WERI-Rb-1 (cell line): ENCODE data around the gene TIMP3.
A peak's percentile ranks its signal among the peaks of the same experiment; 100 is the strongest.

Source experiments
- DNase-seq: peaks from one replicate; pipeline ENCODE4 v3.0.0-alpha.2; 2020
- H3K27ac ChIP-seq: fragments of 250-450 bp; sonication (Bioruptor Pico); 2 replicates; pipeline ENCODE4 v1.5.1; 2020; ENCODE audit warnings: mild to moderate bottlenecking, moderate library complexity
- H3K27me3 ChIP-seq: fragments of 250-450 bp; sonication (Bioruptor Pico); 2 replicates; pipeline ENCODE4 v1.5.1; 2021; ENCODE audit warnings: mild to moderate bottlenecking, low read depth, moderate library complexity; ENCODE audit not compliant: insufficient read depth, severe bottlenecking
- H3K36me3 ChIP-seq: fragments of 250-450 bp; sonication (Bioruptor Pico); 2 replicates; pipeline ENCODE4 v1.5.1; 2020; ENCODE audit warnings: mild to moderate bottlenecking, moderate library complexity
- H3K4me3 ChIP-seq: 2 replicates; pipeline ENCODE4 v1.5.1; 2011; ENCODE audit warnings: low read depth, mild to moderate bottlenecking, control low read depth, low read length
- H3K9me3 ChIP-seq: fragments of 250-450 bp; sonication (Bioruptor Pico); 2 replicates; pipeline ENCODE4 v1.5.1; 2021; ENCODE audit warnings: mild to moderate bottlenecking, moderate library complexity; ENCODE audit not compliant: severe bottlenecking
- TF ChIP-seq, protein P1 (sequence below): IDR thresholded peaks from 2 replicates; pipeline ENCODE4 v1.5.1; 2011; ENCODE audit warnings: low read depth, mild to moderate bottlenecking, control low read depth, inconsistent platforms, low read length

TIMP3 gene

GRCh38 chr22:32824531-32825312, 23.2 kb downstream of the TIMP3 start:
- H3K36me3 ChIP-seq = no peaks in the 10 kb centered on the region
- DNase-seq = no peak
- no peak overlapping the region for H3K27ac ChIP-seq
- H3K9me3 ChIP-seq = no peaks in the 10 kb centered on the region
- H3K4me3 ChIP-seq = no peak overlapping the region
- TF ChIP-seq, protein P1, sequence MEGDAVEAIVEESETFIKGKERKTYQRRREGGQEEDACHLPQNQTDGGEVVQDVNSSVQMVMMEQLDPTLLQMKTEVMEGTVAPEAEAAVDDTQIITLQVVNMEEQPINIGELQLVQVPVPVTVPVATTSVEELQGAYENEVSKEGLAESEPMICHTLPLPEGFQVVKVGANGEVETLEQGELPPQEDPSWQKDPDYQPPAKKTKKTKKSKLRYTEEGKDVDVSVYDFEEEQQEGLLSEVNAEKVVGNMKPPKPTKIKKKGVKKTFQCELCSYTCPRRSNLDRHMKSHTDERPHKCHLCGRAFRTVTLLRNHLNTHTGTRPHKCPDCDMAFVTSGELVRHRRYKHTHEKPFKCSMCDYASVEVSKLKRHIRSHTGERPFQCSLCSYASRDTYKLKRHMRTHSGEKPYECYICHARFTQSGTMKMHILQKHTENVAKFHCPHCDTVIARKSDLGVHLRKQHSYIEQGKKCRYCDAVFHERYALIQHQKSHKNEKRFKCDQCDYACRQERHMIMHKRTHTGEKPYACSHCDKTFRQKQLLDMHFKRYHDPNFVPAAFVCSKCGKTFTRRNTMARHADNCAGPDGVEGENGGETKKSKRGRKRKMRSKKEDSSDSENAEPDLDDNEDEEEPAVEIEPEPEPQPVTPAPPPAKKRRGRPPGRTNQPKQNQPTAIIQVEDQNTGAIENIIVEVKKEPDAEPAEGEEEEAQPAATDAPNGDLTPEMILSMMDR = no peak
- H3K27me3 ChIP-seq = no peaks in the 10 kb centered on the region

DNA sequence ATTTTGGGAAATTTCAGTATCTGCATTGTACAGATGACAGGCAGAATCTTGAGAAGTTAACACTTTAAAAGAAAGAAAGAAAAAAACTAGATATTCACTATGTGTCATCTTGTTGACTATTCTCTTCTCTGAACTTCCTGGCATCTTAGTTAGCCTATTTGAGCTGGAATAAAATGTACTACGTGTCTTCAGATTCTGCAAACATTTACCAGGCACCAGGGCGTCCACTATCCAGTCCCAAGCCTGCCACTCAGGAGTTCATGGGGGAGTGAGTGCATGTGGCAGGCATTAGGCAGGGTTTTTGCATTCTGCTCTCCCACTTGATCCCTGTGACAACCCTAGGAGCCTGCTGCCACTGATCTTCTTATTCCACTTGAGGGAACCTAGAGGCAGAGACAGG, 25.0 kb downstream of the TIMP3 start:
- TF ChIP-seq, protein P1 = no peak
- no peak overlapping the region for H3K4me3 ChIP-seq

DNA sequence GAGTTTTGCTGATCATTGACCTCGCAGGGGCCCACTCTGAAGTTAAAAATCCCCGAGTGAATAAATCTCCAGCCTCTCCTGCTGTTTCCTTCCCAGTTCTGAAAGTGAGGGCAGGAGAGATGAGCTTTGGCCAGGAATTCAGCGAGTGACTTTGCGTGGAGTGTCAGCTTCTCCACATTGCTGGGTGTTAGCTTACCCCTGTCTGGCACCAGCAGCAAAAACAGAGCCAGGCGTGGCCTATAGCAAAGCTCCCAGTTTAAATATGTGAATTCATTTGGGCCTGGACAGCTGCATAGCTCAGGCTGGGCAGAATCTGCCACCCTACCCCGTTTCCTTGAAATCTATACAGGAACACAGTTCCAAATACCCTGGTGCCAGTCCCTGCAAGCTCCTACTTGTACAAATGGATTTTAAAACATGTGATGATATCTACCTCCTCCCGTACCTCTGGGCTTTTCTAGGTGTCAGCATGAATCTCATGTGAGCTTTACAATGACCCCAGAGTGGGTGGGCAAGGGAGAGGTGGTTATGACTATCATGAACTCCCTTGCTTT, 25.6 kb downstream of the TIMP3 start:
- no peaks in the 10 kb centered on the region for H3K27me3 ChIP-seq
- no peak overlapping the region for H3K27ac ChIP-seq
- no peaks in the 10 kb centered on the region for H3K9me3 ChIP-seq
- no peak for DNase-seq
- no peaks in the 10 kb centered on the region for H3K36me3 ChIP-seq
- H3K4me3 ChIP-seq = no peak overlapping the region
- TF ChIP-seq, protein P1 = no peak

More for the DNA sequence above, 25.0 kb downstream of the TIMP3 start:
- no peak for DNase-seq
- Histone ChIP-seq H3K27ac (no peak overlapping the region), H3K27me3 (no peaks in the 10 kb centered on the region), H3K36me3 (no peaks in the 10 kb centered on the region), H3K9me3 (no peaks in the 10 kb centered on the region)

- no peak for DNase-seq
- Histone ChIP-seq H3K9me3 (no peaks in the 10 kb centered on the region), H3K27ac (no peak overlapping the region), H3K36me3 (no peaks in the 10 kb centered on the region), H3K4me3 (no peak overlapping the region), H3K27me3 (no peaks in the 10 kb centered on the region)
- TF ChIP-seq, protein P1 = peak; percentile 28; the same call in 1 of the 2 replicates
Observed at GRCh38 chr22:32828150-32828549, 26.6 kb downstream of the TIMP3 start.

DNA sequence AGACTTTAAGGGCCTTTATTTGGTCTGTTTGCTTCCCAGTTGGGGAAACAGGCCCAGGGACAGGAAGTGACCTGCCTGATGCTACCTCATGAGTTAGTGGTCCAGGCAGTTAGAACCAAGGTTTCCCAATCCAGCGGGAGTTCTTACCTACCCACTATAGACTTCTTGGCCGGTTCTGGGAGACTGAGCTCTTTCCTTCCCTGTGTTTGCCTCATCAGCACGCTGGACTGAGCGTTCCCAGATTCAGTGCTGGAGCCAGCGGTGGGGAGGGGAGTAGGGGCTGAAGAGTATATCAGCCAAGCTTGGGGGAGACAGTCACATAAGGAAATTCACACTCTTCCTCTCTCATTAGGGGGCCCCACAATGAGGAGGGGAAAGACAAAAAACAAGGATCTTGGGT, 27.1 kb downstream of the TIMP3 start:
- H3K36me3 ChIP-seq = no peaks in the 10 kb centered on the region

More for the DNA sequence above, 27.1 kb downstream of the TIMP3 start:
- Histone ChIP-seq H3K4me3 (no peak overlapping the region), H3K9me3 (no peaks in the 10 kb centered on the region), H3K27ac (no peak overlapping the region), H3K27me3 (no peaks in the 10 kb centered on the region)
- TF ChIP-seq, protein P1 = no peak
- DNase-seq = no peak
